ENCODE results near the gene TMEM139. TPM values are rescaled to one million over a fixed set of nuclear protein-coding genes. Genes with fewer than 3 reads are reported as not detected.

TMEM139 gene
- total RNA-seq, 1 donor from 2014 or later: 8.8 TPM

DNA sequence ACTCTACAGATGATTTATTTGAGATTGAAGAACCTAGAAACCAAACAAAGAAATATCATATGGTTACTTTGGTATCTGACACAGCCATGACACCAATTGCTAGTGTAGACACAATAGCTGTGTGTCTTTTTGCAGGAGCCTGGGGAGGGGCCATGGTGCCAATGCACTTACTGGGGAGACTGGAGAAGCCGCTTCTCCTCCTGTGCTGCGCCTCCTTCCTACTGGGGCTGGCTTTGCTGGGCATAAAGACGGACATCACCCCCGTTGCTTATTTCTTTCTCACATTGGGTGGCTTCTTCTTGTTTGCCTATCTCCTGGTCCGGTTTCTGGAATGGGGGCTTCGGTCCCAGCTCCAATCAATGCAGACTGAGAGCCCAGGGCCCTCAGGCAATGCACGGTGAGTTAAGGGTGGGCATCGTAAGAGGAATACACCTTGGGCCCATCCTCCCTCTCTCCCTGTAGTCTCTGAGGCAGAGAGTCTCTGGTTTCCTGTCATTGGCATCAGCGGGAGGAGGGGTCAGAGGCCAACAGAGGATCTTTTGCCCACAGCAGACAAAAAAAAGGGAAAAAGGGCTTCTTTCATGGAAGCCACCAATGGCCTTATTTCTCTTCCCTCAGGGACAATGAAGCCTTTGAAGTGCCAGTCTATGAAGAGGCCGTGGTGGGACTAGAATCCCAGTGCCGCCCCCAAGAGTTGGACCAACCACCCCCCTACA lies 1.2 kb downstream of the TMEM139 start:
- Histone ChIP-seq H3K27ac (replicated peaks) (peak overlapping the region; percentile 75), H3K36me3 (no peaks in the 10 kb centered on the region), H3K9me3 (replicated peaks) (no peaks in the 10 kb centered on the region), H3K27me3 (ENCODE audit: low read depth) (no peaks in the 10 kb centered on the region), H3K4me1 (peaks cover 66% of the 10 kb centered on the region), H3K4me3 (peak overlapping the region; percentile 57)
- no peak for DNase-seq
- TF ChIP-seq, protein P1, sequence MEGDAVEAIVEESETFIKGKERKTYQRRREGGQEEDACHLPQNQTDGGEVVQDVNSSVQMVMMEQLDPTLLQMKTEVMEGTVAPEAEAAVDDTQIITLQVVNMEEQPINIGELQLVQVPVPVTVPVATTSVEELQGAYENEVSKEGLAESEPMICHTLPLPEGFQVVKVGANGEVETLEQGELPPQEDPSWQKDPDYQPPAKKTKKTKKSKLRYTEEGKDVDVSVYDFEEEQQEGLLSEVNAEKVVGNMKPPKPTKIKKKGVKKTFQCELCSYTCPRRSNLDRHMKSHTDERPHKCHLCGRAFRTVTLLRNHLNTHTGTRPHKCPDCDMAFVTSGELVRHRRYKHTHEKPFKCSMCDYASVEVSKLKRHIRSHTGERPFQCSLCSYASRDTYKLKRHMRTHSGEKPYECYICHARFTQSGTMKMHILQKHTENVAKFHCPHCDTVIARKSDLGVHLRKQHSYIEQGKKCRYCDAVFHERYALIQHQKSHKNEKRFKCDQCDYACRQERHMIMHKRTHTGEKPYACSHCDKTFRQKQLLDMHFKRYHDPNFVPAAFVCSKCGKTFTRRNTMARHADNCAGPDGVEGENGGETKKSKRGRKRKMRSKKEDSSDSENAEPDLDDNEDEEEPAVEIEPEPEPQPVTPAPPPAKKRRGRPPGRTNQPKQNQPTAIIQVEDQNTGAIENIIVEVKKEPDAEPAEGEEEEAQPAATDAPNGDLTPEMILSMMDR (IDR thresholded peaks at IDR 0.05; ENCODE audit: borderline replicate concordance): no peak
- intact Hi-C loops (cut with micrococcal nuclease): no loop called here

DNA sequence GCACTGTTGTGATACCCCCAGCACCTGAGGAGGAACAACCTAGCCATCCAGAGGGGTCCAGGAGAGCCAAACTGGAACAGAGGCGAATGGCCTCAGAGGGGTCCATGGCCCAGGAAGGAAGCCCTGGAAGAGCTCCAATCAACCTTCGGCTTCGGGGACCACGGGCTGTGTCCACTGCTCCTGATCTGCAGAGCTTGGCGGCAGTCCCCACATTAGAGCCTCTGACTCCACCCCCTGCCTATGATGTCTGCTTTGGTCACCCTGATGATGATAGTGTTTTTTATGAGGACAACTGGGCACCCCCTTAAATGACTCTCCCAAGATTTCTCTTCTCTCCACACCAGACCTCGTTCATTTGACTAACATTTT lies 1.7 kb downstream of the TMEM139 start:
- peaks cover 3% of the 10 kb centered on the region for H3K36me3 ChIP-seq
- H3K4me3 ChIP-seq: no peak overlapping the region
- H3K4me1 ChIP-seq: peaks cover 72% of the 10 kb centered on the region
- H3K27me3 ChIP-seq (ENCODE audit: low read depth): no peaks in the 10 kb centered on the region
- TF ChIP-seq, protein P1 (IDR thresholded peaks at IDR 0.05; ENCODE audit: borderline replicate concordance): no peak
- no peak for DNase-seq
- H3K9me3 ChIP-seq (replicated peaks): no peaks in the 10 kb centered on the region
- H3K27ac ChIP-seq (replicated peaks): peak overlapping the region; percentile 95
- intact Hi-C loops (cut with micrococcal nuclease): no loop called here

DNA sequence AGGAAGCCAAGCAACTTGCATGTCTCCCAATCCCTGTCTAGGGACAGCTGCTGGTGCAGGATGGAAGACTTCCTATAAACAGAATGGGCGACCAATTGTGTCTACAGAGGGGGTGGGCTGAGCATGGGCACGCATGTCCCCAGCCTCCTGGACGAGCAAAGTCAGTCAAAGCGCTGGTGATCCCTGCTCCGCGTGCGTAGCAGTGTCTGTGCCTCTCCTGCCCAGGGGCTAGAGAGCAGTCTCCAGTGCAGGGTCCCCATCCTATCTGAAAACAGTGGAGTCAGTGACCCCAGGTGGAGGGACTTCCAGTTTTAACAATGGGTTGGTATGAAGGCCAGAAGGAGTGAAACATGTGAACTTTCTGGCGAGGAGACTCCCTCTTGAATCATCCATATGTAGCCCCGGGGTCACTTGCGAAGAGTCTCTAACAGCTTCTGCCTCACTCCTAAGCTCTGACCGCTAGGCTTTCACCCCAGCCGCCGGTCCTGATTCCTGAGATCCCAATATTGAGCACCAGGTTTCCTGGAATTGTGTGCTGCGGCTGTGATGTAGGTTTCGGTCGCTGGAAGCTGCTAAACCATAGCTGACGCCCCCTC lies 2.7 kb downstream of the TMEM139 start:
- Histone ChIP-seq H3K27me3 (ENCODE audit: low read depth) (no peaks in the 10 kb centered on the region), H3K9me3 (replicated peaks) (no peaks in the 10 kb centered on the region), H3K4me3 (peak overlapping the region; percentile 94), H3K27ac (replicated peaks) (peak overlapping the region; percentile 95), H3K36me3 (peaks cover 13% of the 10 kb centered on the region), H3K4me1 (peaks cover 72% of the 10 kb centered on the region)
- no peak for DNase-seq
- intact Hi-C loops (cut with micrococcal nuclease): no loop called here
- TF ChIP-seq, protein P1 (IDR thresholded peaks at IDR 0.05; ENCODE audit: borderline replicate concordance): no peak

DNA sequence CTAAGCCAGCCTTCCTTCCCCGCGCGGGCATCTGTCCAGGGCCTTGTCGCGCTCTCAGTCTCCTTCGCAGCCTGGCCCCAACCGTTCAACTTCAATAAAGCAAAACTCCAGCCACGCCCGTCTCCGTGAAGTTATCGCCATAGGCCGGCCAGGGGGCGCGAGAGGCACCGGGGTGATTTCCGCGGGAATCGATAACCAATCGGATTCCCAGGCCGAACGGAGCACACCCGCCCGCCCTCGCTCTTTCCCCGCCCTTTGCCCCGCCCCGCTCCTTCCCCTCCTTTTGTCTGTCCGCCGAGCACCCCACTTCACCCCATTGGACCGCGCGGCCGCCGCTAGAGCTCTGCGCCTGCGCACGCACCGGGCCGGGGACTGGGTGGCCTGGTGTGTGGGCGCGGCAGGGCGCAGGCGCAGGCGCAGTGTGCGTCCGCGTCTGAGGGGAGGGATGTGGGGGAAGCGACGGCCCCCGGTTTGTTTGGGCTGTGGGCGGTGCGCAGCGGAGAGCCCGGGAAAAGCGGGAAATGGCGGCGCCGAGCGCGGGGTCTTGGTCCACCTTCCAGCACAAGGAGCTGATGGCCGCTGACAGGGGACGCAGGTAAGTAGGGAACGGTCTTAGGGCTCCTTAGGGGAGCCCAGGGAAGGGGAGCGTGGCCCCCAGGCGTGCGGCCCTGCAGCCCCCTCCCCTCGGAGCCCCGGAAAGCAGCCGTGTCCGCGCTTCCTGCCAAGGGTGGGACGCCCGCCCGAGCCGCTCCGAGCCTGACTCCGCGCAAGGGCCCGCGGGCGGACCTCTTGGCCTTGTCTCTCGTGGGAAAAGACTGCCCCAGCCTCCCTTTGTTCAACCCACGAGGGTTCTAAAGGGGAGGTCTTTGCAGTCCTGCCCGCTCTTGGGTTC lies 3.4 kb downstream of the TMEM139 start, which contains the start of gene CASP2:
TSS of gene CASP2 (plus strand) at position 417 of the 892 bp plus-strand sequence. CDS start at position 522, 105 bp downstream.
- peaks cover 20% of the 10 kb centered on the region for H3K36me3 ChIP-seq
- H3K4me1 ChIP-seq: peaks cover 72% of the 10 kb centered on the region
- peak within 1 kb of the TSS; percentile 94 for H3K4me3 ChIP-seq
- no peaks in the 10 kb centered on the region for H3K27me3 ChIP-seq (ENCODE audit: low read depth)
- TF ChIP-seq, protein P1 (IDR thresholded peaks at IDR 0.05; ENCODE audit: borderline replicate concordance): peak; percentile 49
- H3K9me3 ChIP-seq (replicated peaks): no peaks in the 10 kb centered on the region
- H3K27ac ChIP-seq (replicated peaks): peak within 1 kb of the TSS; percentile 95
- DNase-seq: peak; percentile 98
- intact Hi-C loops (cut with micrococcal nuclease): no loop called here

DNA sequence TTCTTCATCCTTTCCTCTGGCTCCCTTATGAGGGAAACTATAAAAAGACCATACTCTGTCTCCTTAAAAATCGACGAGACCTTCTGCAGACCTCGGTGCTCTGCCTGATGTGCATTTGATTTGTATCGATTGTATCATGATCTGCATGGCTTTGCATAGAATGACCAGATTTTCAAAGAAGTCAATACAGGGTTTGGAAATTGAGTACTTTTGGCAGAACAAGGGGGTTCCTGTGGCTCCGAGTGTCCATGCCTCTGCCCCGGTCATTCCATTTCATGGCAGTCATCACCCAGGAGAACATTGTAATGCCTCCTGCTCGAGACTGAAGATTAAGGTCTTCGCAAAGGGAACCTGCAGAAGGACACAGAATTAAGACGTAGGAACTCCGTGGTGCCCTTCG lies 4.1 kb downstream of the TMEM139 start:
- Histone ChIP-seq H3K36me3 (peaks cover 27% of the 10 kb centered on the region), H3K4me3 (peak overlapping the region; percentile 94), H3K9me3 (replicated peaks) (no peaks in the 10 kb centered on the region), H3K4me1 (peaks cover 66% of the 10 kb centered on the region), H3K27me3 (ENCODE audit: low read depth) (no peaks in the 10 kb centered on the region), H3K27ac (replicated peaks) (peak overlapping the region; percentile 95)
- DNase-seq: no peak
- TF ChIP-seq, protein P1 (IDR thresholded peaks at IDR 0.05; ENCODE audit: borderline replicate concordance): no peak
- intact Hi-C loops (cut with micrococcal nuclease): no loop called here

Data from left ventricle myocardium inferior (tissue), 1 donor.